SU-DHL-6 (cell line): ENCODE data around the gene PLCXD3.

Experiments used
- H2AFZ ChIP-seq: fragments of 200-600 bp; sonication (generic); 2 replicates; pipeline ENCODE4 v1.6.1; 2014; ENCODE audit warnings: low read depth, mild to moderate bottlenecking, moderate library complexity, mixed read lengths, antibody characterized with exemption, low read length; ENCODE audit not compliant: severe bottlenecking
- H3F3A ChIP-seq: fragments of 200-600 bp; shearing (Covaris generic); 2 replicates; pipeline ENCODE4 v1.6.0; 2016; ENCODE audit warnings: antibody characterized with exemption, mild to moderate bottlenecking; ENCODE audit not compliant: insufficient read depth
- H3K27ac ChIP-seq: fragments of 200-600 bp; sonication (generic); 2 replicates; pipeline ENCODE4 v1.5.1; 2016; ENCODE audit warnings: low read depth, mild to moderate bottlenecking, low read length, moderate library complexity, mixed read lengths
- H3K27me3 ChIP-seq: fragments of 200-600 bp; sonication (generic), shearing (Covaris generic); 2 replicates; pipeline ENCODE4 v1.6.0; 2014; ENCODE audit warnings: mild to moderate bottlenecking, low read length
- H3K36me3 ChIP-seq: fragments of 200-600 bp; sonication (generic); 2 replicates; pipeline ENCODE4 v1.6.1; 2014; ENCODE audit warnings: mild to moderate bottlenecking, low read length, mixed read lengths
- H3K4me2 ChIP-seq: fragments of 300-600, 200-600 bp; shearing (Covaris generic), sonication (generic); 2 replicates; pipeline ENCODE4 v1.6.0; 2014; ENCODE audit warnings: low read length, low read depth, mild to moderate bottlenecking; ENCODE audit not compliant: poor library complexity, severe bottlenecking
- H3K4me3 ChIP-seq: fragments of 200-600 bp; sonication (generic); 2 replicates; pipeline ENCODE4 v1.5.1; 2014; ENCODE audit warnings: antibody characterized with exemption, low read length, mild to moderate bottlenecking, mixed read lengths; ENCODE audit not compliant: insufficient read depth, poor library complexity, severe bottlenecking
- H3K79me2 ChIP-seq: fragments of 200-600 bp; sonication (generic); 2 replicates; pipeline ENCODE4 v1.6.1; 2014; ENCODE audit warnings: mild to moderate bottlenecking, low read length, moderate library complexity; ENCODE audit not compliant: insufficient read depth
- H3K9ac ChIP-seq: fragments of 200-600 bp; sonication (generic); 2 replicates; pipeline ENCODE4 v1.7.0; 2014; ENCODE audit warnings: mild to moderate bottlenecking, low read length
- H3K9me2 ChIP-seq: fragments of 200-600 bp; sonication (generic); replicated peaks from 2 replicates; pipeline ENCODE4 v1.6.1; 2014; ENCODE audit warnings: low read length; ENCODE audit not compliant: insufficient read depth
- H3K9me3 ChIP-seq: fragments of 200-600 bp; sonication (generic); 2 replicates; pipeline ENCODE4 v1.6.1; 2014; ENCODE audit warnings: low read length, mixed read lengths; ENCODE audit not compliant: insufficient read depth
- H4K20me1 ChIP-seq: fragments of 200-600 bp; sonication (generic); 2 replicates; pipeline ENCODE4 v1.6.1; 2014; ENCODE audit warnings: low read depth, mild to moderate bottlenecking, antibody characterized with exemption, low read length, moderate library complexity, mixed read lengths
- CTCF ChIP-seq: fragments of 200-600 bp; sonication (generic); IDR thresholded peaks from one replicate; pipeline ENCODE4 v1.5.1; 2017; ENCODE audit warnings: antibody characterized with exemption, mild to moderate bottlenecking, low read length, moderate library complexity; ENCODE audit not compliant: insufficient read depth, poor library complexity, severe bottlenecking
- EZH2phosphoT487 ChIP-seq: fragments of 200-600 bp; sonication (generic), shearing (Covaris generic); conservative IDR thresholded peaks from 2 replicates; pipeline ENCODE4 v1.6.1; 2018; ENCODE audit warnings: mild to moderate bottlenecking, antibody characterized with exemption, low read length, moderate library complexity, mixed read lengths

PLCXD3 gene

GRCh38 chr5:41418220-41419031, 92.0 kb downstream of the PLCXD3 start:
- no peak overlapping the region for H3K27ac ChIP-seq
- H3K36me3 ChIP-seq: no peaks in the 10 kb centered on the region
- H3K4me2 ChIP-seq: no peak overlapping the region
- H3K9me2 ChIP-seq: no peaks in the 10 kb centered on the region
- TF ChIP-seq CTCF (no peak), EZH2phosphoT487 (no peak)
- H3K9ac ChIP-seq: no peak overlapping the region
- no peak overlapping the region for H2AFZ ChIP-seq
- no peaks in the 10 kb centered on the region for H3K27me3 ChIP-seq
- no peaks in the 10 kb centered on the region for H3K79me2 ChIP-seq
- H3K4me3 ChIP-seq: no peak overlapping the region
- H3K9me3 ChIP-seq: no peaks in the 10 kb centered on the region
- no peaks in the 10 kb centered on the region for H4K20me1 ChIP-seq
- H3F3A ChIP-seq: no peaks in the 10 kb centered on the region

GRCh38 chr5:41416336-41416735, 94.1 kb downstream of the PLCXD3 start:
- TF ChIP-seq EZH2phosphoT487 (no peak), CTCF (no peak)
- Histone ChIP-seq H3K27me3 (no peaks in the 10 kb centered on the region), H2AFZ (no peak overlapping the region), H3K4me3 (no peak overlapping the region), H3K36me3 (no peaks in the 10 kb centered on the region), H3F3A (no peaks in the 10 kb centered on the region), H3K79me2 (no peaks in the 10 kb centered on the region), H3K4me2 (no peak overlapping the region), H3K27ac (no peak overlapping the region), H3K9me2 (no peaks in the 10 kb centered on the region), H4K20me1 (no peaks in the 10 kb centered on the region), H3K9me3 (no peaks in the 10 kb centered on the region), H3K9ac (no peak overlapping the region)

- Histone ChIP-seq H3K9ac (no peak overlapping the region), H3K9me3 (no peaks in the 10 kb centered on the region), H3K9me2 (no peaks in the 10 kb centered on the region), H3K4me2 (no peak overlapping the region), H4K20me1 (no peaks in the 10 kb centered on the region), H3K36me3 (no peaks in the 10 kb centered on the region), H3K79me2 (no peaks in the 10 kb centered on the region), H2AFZ (no peak overlapping the region), H3K4me3 (no peak overlapping the region), H3F3A (no peaks in the 10 kb centered on the region), H3K27me3 (no peaks in the 10 kb centered on the region), H3K27ac (no peak overlapping the region)
- TF ChIP-seq CTCF: no peak
- no peak for TF ChIP-seq EZH2phosphoT487
Measured at GRCh38 chr5:41415242-41415641, 95.2 kb downstream of the PLCXD3 start.
